ENCODE results near the gene KLRF2.
"Not testable (repeated sequence)": the region's sequence is repeated elsewhere in the genome, so short reads cannot be mapped to it uniquely, and the experiment has no call there.

KLRF2 gene, protein sequence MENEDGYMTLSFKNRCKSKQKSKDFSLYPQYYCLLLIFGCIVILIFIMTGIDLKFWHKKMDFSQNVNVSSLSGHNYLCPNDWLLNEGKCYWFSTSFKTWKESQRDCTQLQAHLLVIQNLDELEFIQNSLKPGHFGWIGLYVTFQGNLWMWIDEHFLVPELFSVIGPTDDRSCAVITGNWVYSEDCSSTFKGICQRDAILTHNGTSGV

DNA sequence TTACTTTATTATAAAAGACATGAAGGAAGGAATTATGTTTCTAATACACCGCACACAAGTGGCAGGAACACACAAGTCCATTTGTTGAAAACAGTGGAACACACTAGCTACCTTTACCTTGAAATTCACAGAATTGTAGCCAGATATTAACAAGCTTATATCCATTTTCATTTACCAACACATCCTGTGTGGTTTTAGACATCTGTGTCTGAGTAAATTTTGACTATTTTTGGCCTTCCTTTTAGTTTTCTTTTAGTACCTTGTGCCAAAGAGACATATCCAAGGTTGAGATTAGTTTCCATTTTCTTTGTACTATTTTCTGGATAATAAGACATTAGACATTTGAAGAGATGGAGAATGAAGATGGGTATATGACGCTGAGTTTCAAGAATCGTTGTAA lies at the start of gene KLRF2:
Gene KLRF2, plus strand, starts transcription at position 244 of the 400 bp plus-strand sequence. Its CDS starts 107 bp downstream, at position 351.
- DNase-seq = no peak

DNA sequence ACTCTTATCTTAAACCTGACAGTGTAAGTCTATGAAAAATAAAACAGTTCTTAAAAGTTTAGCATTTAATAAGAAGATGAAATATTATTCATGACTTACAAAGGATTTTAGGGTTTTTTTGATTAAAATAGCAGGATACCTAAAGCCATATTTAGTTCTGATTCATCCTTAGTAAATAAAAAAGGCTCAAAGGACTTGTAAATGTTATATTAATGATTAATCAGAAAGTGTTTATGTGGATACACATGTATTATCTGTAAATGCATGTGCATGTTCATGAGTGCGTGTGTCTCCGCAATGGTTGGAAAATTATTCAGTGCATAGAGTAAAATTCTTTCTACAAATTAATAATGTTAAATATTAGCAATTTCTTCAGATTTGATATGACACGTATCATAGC lies 49.6 kb upstream of the KLRF2 start:
- DNase-seq = no peak

DNA sequence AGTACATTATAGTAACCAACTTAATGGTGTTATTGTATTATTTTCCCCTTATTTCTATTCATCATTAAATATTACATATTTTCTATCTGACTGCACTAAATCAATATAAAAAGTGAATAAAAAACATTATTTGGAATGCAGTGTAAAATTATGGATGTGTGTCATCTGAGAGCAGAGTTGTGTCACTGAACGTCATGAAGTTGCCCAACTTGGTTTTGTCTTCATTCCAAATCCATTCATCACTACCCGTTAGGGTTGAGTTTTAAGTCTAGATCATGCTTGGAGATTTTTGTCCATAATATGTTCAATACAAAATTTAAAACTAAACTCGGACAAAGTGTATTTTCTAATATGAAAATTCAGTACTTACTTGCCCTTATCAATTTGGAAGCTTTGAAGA lies 37.9 kb upstream of the KLRF2 start:
- DNase-seq = no peak

DNA sequence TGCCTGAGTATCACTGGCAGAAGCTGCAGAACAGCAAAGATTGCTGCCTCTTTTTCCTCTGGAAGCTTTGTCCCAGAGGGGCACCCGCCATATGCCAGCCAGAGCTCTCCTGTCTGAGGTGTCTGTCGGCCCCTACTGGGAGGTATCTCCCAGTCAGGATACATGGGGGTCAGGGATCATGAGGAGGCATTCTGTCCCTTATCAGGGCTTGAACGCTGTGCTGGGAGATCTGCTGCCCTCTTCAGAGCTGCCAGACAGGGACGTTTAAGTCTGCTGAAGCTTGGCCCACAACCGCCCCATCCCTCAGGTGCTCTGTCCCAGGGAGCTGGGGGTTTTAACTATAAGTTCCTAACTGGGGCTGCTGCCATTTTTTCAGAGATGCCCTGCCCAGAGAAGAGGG lies 32.4 kb upstream of the KLRF2 start:
- DNase-seq = no peak

DNA sequence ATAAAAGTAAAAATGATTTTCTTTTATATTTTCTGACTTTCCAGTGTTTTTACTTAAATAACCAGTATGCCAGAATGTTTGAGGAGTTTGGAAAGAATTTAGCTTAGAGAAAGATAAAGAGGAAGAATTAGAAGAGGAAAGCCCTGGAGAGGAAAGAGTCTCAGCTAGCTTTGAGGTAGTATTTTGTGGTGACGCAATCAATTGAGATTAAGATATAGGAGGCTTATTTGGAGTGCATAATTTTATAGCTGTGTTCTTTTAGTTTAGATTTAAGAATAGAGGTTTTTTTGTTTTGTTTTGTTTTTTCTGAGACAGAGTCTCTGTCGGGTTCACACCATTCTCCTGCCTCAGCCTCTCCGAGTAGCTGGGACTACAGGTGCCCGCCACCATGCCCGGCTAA lies 30.2 kb upstream of the KLRF2 start:
- DNase-seq = no peak

DNA sequence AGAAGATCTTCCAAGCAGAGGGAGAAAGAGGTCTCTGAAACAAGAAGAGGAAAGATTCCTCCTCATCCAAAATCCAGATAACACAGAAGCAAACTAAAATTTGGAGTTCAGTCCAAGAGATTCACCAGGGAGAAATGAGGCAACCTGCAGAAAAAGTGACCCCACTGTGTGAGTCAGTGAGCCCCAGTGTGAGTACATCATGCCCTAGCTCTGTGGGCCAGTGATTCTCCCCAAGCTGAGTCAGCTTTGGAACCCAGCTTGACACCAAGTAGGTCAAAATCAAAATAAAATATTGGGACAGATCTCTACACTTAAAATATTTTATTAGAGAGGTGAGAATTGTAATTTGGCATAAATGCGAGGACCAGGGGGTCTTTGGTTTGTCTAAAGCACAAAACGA lies 29.4 kb upstream of the KLRF2 start:
- DNase-seq = no peak

DNA sequence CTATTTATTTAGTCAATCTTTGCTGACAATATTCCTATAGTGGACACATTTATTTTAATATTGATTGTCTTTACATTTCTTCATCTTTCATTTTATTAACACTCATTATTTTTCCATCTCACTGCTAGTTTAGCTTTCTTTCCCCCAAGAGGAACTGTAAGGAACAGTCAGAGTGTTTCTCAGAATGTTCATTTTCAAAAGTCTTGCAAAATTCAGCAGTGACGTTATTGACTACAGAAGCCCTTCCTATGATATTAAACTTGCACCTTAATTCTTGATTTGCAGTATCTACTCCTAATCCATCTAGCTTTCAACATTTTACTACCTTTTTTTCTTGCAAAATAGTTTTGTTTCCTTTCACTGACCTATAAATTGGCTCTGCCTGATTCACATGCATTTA lies 25.1 kb upstream of the KLRF2 start:
- no peak for DNase-seq

DNA sequence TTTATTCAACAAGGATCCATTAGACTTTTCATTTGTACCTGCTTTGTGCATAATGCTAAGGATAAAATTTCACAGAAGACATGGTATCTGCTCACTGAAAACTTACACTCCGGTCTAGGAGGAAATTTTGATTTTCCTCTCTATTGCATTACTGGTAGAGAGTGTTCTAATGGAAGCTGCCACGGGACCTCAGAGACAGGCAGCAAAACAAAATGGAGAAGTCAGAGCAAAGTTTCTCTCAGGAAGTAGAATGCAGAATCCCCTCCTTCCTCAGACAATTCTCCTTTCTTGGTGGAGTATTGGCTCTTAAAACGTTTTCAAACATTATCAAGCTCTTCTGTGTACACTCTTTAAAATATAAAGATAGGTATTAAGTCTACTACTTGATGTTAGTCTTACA lies 24.4 kb upstream of the KLRF2 start:
- DNase-seq = no peak

DNA sequence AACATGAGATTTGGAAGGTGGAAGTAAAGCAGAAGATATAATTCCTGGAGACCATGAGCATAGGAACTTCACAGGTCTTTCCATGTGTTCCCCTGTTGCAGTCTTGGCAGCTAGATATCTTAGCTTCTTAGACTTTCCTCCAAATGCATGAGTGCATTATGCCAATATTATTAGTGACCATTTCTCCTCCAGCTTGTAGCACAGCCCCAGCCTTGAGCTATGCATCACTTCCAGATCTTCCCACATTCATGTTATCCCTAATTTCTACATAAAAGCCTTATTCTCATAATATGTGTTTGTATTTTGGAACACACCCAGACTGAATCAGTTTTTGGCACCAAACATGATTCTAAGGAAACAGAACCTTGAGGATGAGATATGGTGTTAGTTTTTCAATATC lies 23.2 kb upstream of the KLRF2 start:
- no peak for DNase-seq

DNA sequence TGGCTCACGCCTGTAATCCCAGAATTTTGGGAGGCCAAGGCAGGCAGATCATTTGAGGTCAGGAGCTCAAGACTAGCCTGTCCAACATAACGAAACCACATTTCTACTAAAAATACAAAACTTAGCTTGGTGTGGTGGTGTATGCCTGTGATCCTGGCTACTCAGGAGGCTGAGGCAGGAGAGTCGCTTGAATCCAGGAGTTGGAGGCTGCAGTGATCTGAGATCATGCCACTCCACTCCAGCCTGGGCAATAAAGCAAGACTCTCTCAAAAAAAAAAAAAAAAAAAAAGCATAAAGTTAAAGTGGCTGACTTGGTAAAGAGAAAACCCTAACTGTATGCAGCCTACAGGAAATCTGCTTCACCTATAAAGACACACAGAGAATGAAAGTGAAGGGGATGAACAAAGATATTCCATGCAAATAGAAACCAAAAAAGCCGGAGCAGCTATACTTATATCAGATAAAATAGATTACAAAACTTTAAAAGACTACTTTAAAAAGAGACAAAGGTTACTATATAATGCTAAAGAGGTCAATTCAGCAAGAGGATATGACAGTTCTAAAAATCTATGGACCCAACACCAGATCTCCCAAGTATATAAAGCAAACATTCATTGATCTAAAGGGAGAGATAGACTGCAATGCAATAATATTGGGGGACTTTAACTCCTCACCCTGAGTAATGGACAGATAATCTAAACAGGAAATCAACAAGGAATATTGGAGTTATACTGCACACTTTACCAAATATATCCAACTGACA lies 16.2 kb upstream of the KLRF2 start:
- DNase-seq = no peak

DNA sequence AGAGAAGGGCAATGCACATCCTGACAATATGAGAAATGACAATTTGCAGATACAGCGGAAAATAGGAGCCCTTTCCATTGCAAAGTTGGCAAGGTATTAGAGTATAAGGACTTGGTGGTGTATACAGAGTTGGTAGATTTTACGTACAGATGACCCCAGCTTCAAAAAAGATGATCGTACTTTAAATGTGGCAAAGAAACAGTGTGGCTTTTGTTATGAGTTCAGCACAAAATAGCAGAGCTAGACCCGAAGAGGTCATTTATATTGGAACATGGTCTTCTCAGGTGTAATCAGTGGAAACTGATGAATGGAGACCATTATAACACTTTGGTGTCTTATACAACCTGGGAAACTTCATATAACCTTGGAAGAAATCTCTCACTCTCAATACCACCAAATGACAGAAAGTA lies 14.4 kb upstream of the KLRF2 start:
- no peak for DNase-seq

DNA sequence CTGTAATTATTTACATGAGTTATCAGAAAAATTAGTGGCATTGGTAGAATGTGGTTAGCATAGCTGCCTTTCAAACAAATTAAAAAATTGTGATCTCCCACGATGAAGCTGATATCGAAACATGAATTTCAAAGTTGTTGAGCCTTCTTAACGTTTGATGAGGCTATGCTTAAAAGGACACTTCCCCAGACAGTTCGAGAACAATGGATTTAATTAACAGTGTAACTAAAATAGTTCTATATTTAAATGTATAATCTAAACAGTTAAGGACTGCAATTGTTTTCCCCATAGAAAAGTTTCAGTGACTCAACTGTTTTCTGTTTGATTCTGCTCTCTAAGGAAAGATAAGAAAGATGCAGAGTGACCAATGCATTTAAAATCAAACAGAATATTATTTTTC lies 13.8 kb upstream of the KLRF2 start:
- no peak for DNase-seq

DNA sequence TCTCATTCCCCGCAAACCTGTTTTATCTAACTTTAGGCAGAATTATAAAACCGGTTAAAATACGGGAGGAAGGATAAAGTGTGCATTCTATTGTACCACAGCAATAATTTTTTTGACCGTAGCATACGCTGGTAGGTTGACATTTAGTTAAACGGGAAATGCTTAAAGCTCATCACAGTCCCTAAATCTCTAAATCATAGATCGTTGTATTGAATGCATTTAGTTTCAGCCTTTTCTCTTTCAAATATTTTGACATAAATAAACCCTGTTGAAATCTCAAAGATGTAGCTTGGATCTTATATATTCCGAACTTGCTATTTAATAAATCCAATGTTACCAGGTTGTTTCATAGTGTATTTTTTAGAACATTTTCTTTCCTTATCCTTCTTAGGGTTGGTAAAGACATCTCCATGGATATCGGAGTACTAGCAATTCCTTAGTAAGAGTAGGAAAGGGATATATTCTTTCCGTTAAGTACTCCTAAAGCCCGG lies 12.9 kb upstream of the KLRF2 start:
- no peak for DNase-seq

DNA sequence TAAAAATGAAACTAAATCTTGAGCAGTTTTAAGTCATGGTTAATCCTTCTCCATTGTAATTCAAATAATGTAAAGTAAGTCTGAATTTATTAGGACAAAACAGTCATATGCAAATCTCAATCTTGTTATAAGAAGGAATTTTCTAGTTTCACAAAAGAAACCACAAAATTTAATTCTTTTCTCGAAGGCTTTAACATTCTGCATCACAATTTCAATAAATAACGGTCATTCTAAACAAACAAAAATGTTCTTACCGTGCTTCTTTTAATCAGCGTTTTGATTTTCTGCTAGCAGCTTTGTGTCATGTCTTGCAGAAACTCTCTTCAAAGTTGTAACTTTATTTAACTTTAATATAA lies 12.4 kb upstream of the KLRF2 start:
- no peak for DNase-seq

DNA sequence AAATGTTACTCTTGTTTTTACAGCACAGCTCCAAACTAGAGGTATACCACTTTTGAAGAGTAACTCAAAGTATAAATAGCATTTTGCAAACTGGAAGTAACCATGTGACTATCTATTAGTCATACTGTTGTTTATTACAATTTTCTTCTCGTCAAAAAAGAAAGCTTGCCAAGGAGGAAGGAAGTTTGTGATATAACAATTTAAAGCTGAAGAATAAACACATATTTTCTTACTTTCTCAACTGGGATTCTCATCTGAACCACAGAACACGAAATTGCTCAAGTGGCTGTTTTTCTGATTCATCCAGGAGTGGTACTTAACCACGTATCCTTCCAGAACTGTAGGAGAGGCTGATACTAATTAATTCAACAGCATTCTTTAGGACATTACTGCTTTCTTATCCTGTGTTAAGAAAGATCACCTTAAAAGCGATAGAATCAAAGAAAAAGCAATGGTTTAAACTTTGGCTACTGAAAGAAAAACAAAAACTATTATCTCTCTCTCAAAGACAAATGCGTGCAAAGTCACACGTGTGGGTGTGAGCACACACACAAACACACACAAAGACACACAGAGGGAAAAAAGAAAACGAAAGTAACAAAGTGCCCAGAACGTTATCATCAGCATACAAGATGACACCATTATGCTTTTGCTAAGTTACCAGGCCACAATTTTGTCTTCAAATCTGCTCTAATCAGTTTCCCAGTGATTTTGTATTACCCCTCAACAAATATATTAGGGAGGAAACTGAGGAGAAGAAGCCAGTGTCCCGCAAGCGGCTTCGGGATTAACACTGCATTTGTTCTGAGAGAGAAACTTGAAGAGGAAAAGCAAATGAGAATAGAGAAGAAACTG lies 11.8 kb upstream of the KLRF2 start, which contains the start of gene CLEC2B:
Gene CLEC2B, minus strand, starts transcription at position 48 of the 855 bp plus-strand sequence.
- DNase-seq = no peak

DNA sequence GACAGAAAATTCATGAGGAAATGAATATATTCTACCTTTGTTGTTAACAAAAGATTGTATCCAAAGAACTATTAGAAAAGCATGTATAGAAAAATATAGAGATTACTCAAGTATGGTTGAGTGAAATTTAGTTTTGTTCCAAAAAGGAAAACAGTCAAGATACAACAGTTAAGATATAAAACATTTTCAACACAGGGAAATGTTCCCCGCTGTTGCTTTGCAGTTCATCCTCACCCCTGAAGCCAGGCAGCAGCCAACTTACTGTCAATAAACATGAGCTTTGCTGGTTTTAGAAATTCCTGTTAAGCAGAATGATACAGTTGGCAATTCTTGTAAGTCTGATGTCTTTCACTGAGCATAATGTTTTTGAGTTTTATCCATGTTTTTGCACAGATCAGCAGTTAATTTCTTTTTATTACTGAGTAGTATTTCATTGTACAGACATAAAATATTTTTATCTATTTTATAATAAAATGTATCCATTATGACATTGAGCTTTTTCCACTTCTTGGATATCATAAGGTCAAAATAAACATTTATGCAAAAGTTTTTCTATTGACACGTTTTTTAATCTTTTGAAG lies 10.9 kb upstream of the KLRF2 start:
- DNase-seq = no peak

DNA sequence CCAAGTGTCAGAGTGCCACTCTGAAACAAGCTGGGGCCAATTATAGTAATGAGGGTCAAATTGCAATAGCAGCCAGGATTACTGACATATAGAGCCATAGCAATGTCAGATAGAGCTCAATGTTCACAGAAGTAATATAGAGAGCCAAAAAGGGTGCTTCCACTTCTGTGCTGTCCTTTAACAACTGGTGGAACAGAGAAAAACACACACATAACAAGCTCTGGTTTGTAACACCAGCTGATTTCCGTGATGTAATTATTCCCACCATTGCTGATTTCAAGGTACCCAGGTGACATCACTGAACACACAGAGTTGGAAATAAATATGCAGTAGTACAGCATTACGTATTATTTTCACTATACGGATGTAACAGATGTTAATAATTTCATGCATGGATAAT lies 9.1 kb upstream of the KLRF2 start:
- no peak for DNase-seq

DNA sequence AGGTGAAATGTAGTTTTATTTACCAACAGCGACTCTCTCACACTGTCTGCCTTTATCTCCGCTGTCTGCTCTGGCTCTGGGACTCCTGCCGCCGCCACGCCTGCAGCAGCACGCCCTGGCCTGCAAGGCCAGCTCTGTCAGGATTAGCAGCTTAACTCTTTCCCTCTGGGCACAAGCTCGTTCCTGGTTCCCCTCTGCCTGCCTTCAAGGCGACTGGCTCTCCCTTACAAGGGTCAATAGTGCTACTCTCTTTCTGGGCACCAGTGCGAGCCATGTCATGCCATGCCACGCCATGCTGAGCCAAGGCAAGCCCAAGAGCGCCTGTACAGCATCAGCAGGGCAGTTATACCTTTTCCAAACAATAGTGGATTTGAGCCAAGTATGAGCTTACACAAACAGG lies 8.5 kb upstream of the KLRF2 start:
- DNase-seq = no peak

DNA sequence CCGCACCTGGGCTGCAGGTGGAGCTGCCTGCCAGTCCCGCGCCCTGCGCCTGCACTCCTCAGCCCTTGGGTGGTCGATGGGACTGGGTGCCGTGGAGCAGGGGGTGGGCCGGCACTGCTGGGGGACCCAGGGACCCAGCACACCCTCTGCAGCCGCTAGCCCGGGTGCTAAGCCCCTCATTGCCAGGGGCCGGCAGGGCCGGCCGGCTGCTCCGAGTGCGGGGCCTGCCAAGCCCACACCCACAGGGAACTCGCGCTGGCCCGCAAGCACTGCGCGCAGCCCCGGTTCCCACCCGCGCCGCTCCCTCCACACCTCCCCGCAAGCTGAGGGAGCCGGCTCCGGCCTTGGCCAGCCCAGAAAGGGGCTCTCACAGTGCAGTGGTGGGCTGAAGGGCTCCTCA lies 5.2 kb upstream of the KLRF2 start:
- not testable (repeated sequence) for DNase-seq

DNA sequence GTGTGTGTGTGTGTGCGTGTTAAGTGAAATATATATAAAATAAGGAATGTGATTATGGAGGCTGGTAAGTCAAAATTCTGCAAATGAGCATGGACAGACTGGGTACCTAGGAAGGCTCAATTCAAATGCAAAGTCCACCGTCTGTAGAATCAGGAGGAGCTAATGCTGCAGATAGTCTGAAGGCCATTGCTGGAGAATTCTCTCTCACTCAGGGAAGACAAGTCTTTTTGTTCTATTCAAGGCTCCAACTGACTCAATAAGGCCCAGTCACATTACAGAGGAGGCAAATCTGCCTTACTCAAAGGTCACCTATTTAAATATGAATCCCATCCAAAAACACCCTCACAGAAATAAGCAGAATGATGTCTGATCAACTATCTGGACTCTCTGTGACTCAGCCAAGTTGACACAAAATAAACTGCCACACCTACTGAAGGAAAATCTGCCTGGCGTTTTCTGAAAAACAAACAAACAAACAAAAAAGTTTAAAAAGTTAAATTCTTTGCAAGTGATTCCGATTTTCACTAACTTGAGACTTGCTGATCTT lies 684 bp upstream of the KLRF2 start:
- no peak for DNase-seq

DNA sequence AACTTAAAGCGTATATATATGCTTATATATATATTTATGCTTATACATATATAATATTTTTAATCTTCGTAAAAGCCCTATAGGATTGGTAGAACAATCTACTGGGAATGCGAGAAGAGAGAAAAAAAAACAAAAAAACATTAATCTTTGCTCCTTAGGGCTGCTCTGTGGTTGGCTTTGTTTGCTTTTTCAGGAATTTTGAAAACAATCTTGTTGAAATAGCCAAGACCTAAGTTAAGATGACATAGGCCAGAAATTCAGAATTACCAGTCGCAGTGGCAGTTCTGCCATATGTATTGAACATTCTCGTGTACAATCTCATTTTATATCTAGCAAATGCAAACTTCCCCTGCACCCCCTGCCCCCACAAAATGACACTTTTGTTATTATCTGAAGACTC lies 699 bp downstream of the KLRF2 start:
- no peak for DNase-seq

DNA sequence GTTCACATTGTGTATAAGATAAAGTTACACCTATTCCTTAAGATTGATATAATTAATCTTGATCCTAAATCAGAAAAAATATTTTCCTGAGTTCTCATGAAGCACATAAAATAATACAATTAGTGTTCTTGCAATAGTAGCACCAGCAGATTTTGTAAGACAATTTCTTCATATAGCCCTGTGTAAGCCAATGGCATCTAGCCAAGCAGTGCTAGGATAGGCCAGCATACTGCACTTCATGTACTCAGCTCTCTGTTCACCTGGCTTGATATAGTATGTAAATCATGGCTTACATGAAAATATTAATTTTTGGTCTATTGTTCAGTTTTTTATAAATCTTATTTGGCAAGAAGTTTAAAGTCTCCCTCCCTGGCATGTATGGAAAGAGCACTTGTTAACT lies 1.9 kb downstream of the KLRF2 start:
- no peak for DNase-seq

DNA sequence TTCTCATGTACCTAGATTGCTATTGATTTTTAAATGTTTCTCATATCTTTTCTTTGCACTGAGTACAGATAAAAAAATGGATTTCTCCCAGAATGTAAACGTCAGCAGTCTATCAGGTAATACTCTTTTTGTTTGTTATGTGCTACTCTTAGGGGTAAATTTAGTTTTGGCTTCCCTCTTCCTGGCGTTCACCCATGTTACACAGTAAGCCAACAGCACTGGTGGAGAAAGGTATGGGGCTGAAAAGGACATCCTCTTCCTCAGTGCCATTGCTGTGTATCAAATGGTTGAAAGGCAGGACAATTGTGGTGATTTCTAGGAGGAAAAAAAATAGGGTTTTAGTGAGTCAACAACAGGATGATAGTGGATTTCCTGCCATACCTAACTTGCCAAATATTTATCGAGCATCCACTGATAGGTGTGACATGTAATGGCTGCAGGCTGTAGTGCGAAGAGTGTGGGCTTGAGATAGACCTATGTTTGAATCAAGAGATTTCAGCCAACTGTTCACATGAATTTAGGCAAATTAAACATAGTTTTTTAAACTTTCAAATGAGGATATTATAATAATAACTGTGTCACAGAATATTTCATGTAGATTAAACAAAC lies 7.5 kb downstream of the KLRF2 start:
- no peak for DNase-seq
